Epidermal melanocyte (primary cell): ENCODE data around the gene GTPBP6.

Experiments
- DNase-seq: peaks from one replicate; pipeline ENCODE4 v3.0.0; 2011; ENCODE audit warnings: low spot score; ENCODE audit not compliant: insufficient read length

The GTPBP6 gene, protein sequence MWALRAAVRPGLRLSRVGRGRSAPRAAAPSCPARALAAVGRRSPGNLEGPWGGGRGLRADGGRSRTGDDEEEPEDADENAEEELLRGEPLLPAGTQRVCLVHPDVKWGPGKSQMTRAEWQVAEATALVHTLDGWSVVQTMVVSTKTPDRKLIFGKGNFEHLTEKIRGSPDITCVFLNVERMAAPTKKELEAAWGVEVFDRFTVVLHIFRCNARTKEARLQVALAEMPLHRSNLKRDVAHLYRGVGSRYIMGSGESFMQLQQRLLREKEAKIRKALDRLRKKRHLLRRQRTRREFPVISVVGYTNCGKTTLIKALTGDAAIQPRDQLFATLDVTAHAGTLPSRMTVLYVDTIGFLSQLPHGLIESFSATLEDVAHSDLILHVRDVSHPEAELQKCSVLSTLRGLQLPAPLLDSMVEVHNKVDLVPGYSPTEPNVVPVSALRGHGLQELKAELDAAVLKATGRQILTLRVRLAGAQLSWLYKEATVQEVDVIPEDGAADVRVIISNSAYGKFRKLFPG

DNA sequence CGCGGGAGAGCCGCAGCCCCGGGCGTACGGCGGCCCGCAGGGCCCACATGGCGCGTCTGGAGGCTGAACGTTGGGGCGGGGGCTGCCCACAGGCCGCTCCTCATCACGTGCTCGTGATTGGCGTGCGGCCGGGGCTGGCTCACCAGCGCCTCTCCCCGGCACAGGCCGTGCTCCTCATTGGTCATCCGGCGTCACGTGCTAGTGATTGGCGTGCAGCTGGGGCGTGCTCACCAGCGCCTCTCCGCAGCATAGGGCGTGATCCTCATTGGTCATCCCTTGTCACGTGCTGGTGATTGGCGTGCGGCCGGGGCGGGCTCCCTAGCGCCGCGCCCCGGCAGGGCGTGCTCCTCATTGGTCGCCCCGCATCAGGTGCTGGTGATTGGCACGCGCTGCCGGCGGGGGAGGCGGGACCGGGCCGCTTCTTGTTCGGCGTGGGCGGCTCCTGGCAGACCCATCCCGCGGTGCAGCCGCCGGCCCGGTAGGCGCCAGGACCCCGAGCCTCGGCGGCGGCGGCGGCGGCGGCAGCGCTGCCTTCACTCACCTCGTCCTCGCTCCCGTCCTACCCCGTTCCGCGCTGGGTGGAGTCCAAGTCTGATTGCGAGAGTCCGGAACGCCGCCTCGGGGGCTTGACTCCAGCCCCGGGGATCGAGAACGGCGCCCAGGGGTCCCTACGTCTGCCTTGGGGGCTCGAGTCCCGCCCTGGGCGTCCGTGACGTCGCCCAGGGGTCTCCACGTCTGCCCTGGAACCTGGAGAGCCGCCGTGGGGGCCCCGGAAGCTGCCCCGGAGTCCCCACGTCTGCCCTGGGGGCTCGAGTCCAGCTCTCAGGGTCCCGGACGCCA, at the start of gene GTPBP6:
TSS of gene GTPBP6 (minus strand) at position 58 of the 840 bp plus-strand sequence. CDS start at position 49, 9 bp downstream.
- DNase-seq, result peak; percentile 99

DNA sequence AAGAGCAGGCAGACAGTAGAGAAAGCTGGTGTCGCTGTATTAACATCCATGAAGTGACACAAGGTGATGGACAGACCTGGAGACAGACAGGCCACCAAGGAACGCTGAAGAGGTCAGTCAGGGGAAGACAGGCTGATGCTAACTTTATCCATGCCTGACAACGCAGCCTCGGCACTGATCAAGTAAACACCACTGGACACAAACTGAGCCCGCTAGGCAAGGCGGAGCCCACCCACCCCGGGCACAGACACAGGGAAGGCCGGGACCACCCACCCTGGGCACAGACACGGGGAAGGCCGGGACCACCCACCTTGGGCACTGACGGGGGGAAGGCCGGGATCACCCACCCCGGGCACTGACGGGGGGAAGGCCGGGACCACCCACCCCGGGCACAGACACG, 49.3 kb upstream of the GTPBP6 start:
- DNase-seq, result no peak

DNA sequence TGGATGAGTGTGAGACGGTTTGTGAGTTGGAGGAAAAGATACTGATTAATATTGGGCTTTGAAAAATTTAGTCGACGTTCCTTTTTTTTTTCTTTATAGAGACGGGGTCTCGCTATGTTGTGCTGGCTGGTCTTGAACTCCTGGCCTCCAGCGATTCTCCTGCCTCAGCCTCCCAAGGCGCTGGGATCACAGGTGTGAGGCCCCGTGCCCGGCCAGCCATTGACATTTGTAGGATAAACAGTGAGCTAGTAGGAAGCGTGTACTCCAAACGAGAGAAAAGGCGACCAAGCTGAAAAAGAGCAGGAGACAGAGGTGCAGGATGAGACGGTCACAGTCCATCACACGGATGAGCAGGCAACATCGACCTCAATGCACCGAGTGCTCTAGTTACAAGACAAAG, 48.8 kb upstream of the GTPBP6 start:
- no peak for DNase-seq

DNA sequence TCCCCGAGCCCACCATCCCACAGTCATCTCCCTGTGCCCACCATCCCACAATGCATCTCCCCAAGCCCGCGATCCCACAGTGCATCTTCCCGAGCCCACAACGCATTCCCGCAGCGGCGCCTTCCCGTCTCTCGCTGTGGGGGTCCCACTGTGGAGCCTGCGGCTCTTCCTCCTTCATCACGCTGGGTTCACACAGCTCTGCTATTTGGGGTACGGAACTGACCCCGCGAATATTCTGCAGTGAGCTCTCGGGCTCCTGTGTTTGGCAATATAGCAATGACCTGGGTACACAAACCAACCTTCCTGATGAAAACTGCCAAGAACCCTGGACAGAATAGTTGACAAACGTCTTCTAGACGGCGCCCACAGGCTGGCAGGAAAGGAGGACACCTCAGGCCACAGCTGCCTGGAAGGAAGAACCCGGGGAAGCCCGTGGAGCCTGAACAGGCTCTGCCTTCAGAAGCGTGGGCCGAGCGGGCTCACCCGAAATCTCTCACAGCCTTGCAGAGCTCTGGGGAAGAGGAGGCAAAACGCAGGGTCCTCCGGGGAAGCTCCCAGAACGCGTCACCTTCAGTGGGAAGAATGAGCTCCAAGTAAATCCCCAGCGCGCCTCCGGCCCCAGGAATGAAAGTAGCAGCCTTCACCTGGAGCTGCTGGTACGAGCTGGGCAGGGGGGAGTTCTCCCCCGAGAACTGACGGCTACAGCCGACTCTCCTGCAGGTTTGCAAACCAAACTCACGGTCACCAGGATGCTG, 45.2 kb upstream of the GTPBP6 start:
- DNase-seq, result no peak

DNA sequence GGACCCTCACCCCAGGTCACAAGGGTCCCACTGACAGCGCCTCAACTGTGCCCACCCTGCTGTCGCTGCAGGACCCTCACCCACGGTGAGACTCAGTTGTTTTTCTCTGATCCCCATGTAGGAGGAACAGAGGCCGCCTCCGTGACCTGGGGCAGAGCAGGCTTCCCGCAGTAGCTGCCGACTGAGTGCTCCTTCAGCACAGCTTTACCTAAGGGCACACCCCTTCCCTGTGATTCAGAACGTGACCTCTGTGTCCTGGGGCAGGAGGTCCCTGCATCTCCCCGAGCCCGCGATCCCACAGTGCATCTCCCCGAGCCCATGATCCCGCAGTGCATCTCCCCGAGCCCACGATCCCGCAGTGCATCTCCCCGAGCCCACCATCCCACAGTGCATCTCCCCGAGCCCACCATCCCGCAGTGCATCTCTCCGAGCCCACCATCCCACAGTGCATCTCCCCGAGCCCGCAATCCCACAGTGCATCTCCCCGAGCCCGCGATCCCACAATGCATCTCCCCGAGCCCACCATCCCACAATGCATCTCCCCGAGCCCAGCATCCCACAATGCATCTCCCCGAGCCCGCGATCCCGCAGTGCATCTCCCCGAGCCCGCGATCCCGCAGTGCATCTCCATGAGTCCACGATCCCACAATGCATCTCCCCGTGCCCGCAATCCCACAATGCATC, 44.5 kb upstream of the GTPBP6 start:
- DNase-seq, result no peak

DNA sequence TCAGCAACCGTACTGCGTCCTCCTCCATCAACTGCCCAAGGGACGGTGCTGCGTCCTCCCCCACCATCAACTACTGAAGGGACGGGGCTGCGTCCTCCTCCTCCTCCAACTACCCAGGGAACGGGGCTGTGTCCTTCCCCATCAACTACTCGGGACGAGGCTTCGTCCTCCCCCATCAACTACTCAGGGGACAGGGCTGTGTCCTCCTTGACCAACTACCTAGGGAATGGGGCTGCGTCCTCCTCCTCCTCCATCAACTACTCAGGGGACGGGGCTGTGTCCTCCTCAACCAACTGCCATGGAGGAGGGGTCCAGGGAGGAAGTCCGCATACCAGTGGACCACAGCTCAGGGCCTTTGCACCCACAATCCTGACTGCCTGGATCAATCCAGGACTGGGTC, 43.8 kb upstream of the GTPBP6 start:
- no peak for DNase-seq

DNA sequence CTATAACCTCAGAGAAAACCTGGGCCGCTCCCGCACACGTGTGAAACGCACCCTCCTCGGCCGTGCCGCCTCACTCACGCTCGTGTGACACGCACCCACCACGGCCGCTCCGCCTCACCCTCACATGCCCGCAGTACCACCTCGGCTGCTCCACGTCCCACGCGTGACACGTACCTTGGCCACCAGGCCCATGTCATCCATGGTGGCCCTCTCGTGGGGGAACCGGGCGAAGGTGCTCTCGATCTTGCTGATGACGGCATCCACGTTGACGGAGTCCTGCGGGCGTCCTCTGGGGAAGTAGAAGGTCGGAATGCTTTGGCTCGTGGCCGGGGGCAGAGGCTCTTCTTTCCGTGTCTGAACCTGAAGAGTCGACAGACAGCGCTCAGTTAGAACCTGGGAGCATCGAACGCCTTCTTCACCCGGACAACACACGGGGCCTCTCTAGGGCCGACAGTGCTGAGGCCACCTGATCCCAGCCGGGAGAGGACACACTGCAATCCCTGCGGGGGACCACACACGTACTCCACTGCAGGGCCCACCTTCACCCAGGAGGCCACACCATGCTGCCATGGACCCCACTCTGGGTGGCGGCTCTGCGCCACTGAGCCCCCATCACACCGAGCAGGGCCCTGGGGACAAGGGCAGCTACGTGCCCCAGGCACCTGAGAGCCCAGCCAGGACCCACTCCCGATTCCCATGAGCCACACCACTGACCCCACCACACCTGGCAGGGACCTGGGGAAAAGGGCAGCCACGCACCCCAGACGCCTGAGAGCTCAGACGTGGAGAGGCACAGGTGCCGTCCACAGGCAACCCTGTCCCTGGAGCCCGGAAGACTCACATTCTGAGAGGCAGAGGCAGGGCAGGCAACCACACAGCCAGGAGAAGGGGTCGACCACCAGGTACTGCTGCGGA, 42.9 kb upstream of the GTPBP6 start:
- no peak for DNase-seq

DNA sequence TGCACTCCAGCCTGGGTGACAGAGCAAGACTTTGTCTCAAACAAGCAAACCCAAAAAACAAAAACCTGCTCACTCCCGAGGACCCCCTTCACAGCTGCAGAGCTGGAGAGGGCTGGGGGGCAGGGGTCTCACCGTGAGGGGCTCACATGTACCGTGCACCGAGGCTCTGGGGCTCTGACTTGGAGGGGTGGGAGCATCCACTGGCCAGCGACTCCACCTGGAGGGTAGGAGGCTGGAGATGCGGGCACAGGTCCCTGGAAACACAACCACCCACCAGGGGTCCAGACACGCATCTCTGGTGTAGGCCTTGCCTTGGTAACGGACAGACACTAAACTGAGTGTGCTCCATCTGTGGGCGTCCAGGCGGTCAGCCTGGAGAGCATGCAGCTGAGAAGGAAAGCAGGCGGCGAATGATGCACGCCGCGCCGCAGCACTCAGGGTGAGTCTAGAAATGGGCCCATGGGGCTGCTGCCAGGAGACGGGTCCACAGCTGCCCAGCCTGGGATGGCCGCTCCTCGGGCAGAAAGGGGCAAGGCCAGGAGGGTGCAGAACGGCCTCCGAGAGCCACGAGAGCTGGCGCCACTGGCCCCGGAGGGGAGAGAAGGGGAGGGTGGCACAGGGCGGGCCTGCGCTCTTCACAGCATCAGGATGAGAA, 42.0 kb upstream of the GTPBP6 start:
- no peak for DNase-seq

DNA sequence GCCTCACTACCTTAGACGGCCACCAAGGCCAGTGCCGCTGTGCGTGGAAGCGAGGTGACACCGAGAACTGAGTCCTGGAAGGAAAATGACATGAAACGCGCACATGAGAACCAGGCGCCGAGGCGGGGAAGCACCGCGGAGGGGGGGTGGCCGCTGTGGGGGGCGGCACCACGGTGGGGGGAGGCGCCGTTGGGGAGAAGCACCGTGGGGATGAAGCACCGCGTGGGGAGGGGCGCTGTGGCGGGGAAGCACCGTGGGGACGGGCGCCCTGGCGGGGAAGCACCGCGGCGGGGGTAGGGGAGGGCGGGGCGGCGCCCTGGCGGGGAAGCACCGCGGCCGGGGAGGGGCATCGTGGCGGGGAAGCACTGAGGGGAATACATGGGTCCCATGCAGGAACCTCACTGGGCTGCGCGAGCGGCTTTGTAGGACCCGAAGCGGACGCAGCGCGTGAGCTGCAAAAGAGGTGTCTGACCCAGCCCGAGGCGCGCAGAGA, 40.1 kb upstream of the GTPBP6 start:
- DNase-seq, result no peak

DNA sequence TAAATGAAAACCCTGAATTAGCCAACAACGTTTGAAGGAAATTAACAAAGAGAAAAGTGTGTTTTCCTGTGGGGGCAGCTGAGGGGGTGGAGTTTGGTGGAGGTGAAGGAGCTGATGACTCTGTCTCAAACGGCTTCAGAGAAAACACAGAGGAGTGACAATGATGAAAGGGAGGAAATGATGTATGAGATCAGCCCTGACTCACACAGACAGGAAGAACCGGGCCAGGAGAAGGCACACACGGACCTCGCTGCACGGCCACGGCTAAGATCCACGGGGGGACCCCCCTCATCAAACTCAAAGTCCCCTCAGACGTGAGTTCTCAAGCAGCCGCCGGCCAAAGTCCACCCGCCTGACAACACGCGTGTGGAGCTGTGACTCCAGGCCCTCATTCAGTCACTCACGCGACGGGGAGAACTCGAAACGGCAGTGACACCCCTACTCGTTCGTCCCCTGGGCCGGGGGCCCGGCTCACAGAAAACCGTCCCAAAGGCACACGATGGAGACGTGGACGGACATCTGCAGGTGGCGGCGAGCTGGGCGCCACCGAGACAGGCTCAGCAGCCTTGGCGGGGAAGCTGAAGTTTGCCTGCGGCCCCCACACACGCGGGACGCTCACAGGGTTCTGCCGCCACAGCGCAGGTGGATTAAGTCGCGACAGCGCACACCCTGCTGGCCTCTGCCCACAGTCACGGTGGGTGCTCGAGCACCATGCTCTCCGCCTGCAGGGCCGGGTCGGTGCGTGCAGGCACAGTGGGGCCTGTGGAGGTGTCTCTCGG, 39.3 kb upstream of the GTPBP6 start:
- DNase-seq, result no peak

DNA sequence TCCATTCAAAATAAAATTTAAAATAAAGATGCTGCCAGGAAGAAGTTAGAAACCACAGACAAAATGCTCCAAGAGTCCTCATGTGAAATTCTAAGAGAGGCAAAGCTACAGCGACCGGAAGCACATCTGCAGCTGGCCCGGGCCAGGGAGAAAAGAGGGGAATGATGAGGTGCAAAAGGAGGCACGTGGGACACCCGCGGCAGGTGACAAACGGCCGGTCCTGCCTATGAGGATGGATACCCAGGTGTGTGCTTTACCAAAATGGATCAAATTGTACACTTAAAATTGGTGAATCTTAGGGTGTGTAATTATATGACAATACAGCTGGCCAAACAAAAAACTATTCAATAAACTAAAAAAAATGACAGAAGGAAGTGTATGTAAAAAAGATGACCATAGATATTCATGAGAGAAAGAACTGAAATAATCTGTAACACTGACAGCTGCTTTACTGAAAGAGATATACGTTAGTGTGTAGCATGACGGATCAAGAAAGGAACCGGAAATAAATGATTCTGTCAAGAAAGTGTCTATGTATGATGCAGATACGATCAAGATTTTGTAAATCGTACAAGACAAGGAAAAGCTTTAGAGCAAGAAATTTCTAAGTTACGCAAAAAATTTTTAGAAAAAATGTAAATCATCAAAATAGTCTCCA, 38.6 kb upstream of the GTPBP6 start:
- no peak for DNase-seq

DNA sequence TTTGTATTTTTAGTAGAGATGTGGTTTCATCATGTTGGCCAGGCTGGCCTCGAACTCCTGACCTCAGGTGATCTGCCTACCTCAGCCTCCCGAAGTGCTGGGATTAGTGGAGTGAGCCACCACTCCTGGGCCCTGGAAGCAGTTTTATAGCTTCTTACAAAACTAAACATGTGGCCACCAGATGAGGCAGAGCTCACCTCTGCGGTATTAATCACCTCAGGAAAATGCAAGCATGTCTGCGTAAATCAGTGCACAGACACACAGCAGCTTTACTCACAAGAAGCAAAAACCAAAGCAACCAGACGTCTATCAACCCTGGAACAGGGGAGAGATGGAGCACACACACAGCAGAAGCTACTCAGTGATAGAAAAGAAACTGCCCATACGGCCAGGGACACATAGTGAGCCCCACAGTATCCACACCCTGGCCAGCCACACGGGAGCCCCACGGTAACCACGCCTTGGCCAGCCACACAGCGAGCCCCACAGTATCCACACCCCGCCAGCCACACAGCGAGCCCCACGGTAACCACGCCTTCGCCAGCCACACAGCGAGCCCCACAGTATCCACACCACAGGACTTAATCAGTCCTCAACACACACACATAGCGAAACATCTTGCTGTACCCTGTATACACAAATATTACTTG, 37.9 kb upstream of the GTPBP6 start:
- DNase-seq, result no peak

DNA sequence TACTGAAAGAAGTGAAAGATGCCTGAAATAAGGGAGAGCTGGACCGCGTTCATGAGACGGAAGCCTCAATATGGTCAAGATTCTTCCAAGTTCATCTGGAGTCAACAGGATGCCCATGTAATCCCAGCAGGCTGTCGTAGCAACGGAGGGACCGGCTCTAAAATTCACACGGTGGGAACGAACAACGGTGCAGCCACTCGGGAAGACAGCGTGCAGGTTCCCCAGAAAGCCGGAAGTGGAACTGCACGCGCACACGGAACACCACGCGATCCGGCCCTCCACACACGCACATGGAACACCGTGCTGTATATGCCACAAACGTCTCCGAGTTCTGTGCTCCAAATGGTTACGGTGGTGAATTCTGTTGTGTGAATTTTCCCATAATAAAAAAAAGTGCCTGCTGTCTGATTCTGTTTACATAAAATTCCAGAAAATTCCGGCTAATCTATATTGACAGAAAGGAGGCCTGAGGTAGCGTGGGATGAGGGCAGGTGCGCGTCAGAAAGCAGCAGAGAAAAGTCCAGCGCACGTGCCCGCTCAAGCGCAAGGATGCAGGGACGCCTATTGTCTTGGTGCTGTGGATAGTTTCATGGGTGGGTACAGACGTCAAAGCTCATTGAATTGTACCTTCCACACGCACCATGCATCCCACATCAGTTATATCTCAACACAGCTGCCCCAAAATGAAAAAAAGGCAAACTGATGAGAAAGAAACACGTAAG, 36.9 kb upstream of the GTPBP6 start:
- DNase-seq, result no peak

DNA sequence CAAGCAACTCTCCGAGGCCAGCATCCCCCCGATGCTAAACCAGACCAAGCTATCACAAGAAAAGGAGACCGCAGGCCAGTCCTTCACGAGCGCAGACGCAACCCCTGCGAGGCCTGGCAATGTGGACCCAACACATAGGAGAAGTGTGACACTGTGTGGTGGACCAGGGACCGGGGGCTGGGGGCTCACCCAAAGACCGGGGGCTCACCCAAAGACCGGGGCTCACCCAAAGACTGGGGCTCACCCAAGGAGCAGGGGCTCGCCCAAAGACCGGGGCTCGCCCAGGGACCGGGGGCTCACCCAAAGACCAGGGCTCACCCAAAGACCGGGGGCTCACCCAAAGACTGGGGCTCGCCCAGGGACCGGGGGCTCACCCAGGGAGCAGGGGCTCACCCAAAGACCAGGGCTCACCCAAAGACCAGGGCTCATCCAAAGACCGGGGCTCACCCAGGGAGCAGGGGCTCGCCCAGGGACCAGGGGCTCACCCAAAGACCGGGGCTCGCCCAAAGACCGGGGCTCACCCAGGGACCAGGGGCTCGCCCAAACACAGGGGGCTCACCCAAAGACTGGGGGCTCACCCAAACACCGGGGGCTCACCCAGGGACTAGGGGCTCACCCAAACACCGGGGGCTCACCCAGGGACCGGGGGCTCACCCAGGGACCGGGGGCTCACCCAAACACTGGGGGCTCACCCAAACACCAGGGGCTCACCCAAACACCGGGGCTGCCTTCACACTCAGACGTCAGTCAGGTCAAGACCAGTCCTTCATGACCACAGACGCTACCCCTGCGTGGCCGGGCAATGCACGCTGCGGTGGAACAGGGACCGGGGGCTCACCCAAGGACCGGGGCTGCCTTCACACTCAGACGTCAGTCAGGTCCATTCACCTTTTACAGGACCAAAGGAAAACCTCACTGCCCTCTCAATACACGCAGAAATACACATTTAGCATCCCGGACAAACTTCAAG, 35.3 kb upstream of the GTPBP6 start:
- DNase-seq, result no peak

DNA sequence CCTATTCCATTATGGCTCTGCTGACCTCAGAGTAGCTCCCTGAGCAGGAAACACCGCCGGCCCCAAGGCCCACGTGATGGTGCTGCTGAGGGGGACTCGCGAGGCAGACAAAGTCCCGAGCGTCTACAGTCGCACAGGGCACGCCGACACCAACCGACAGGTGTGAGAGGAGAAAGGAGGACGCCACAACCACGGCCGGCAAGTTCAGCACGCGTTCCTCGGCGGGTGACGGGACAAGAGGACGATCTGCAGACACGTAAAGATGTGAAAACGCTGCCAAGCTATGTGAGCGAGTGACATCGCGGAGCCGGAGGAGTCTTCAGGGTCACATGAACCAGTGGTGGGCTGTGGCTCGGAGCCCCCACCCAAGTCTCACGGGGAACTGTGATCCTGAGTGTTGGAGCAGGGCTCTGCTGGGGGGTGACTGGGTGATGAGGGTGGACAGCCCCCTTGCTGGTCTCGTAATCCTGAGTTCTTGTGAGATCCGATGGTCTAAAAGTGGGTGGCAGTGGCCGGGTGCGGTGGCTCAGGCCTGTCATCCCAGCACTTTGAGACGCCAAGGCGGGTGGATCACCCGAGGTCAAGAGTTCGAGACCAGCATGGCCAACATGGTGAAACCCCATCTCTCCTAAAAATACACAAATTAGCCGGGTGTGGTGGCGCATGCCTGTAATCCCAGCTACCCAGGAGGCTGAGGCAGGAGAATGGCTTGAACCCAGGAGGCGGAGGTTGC, 34.2 kb upstream of the GTPBP6 start:
- DNase-seq, result no peak
